Measurements from ENCODE around the gene RHAG.
A peak's percentile ranks its signal among the peaks of the same experiment; 100 is the strongest.

RHAG gene

GRCh38 chr6:49564552-49564951 is 72.1 kb downstream of the RHAG start:
- DNase-seq (ENCODE audit: low spot score): no peak

- no peak for DNase-seq (ENCODE audit: low spot score)
These were observed 73.4 kb downstream of the RHAG start for GRCh38 chr6:49563006-49563886.

- DNase-seq (ENCODE audit: low spot score): no peak
These were observed 78.4 kb downstream of the RHAG start for GRCh38 chr6:49558238-49558637.

DNA sequence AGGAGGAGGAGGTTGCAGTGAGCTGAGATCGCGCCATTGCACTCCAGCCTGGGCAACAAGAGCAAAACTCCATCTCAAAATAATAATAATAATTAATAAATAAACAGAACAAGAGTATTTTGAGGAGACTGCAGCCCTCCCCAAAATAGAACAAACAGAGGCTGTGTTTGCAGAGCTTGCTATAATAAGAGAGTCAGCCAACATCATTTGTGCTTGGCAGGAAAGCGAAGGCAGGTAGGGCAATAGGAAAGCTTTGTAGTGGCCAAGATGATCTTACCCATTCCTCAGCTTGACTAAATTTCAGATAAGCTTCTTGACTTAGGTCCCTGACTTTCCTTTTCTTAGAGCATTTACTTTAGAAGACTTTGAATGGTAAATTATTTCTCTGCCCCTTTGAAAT is 79.5 kb downstream of the RHAG start:
- no peak for DNase-seq (ENCODE audit: low spot score)

GRCh38 chr6:49556429-49556837 is 80.2 kb downstream of the RHAG start:
- DNase-seq (ENCODE audit: low spot score): peak; percentile 34

DNA sequence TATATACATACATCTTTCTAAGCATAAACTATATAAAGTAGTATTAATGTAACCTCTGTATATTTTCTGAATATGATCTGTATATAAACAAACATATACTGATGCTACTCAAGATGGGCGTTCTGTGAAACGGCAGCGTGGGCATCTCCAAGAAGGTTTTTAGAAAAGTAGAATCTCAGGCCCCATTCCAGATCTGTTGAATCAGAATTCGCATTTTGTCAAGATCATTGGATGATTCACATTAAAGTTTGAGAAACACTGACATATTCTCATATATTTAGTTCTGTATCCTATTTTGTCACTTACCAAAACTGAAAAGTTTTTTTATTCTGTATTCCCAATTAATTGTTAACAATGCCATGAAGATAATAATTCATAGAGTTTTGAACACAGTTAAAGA is 80.7 kb downstream of the RHAG start:
- no peak for DNase-seq (ENCODE audit: low spot score)

Data from activated CD4-positive, alpha-beta T cell treated with anti-CD3 and anti-CD28 coated beads, Interleukin-2, Interleukin-4, amounts not matched to agents 100 ng/mL and 50 ng/mL, durations not matched to agents 16 hours and 8 hours (primary cell).